Natural killer cell (primary cell): ENCODE data around the gene HSF2BP. TPM values are rescaled to one million over a fixed set of nuclear protein-coding genes. Genes with fewer than 3 reads are reported as not detected.

Experiments used
- ATAC-seq, 3 donors: fragments of 150-1000 bp in 2 of 3; fragments of 200-7000 bp in 1 of 3; cut with Tn5 transposase; 1 replicate in 1 of 3; 2 replicates in 2 of 3; pipeline ENCODE4 v1.10.0; 2021; ENCODE audit warnings: mild to moderate bottlenecking in 2 of 3, moderate library complexity in 2 of 3
- DNase-seq, 2 donors: peaks; one replicate each; pipeline versions ENCODE4 v3.0.0 to v3.0.0-alpha.2; 2013 to 2021; ENCODE audit warnings: mixed read lengths in 1 of 2
- H3K27ac ChIP-seq: one replicate; pipeline ENCODE4 v1.5.1; 2013; ENCODE audit warnings: mild to moderate bottlenecking, low read length
- H3K27me3 ChIP-seq: one replicate; pipeline ENCODE4 v1.6.1; 2013; ENCODE audit warnings: low read length; ENCODE audit not compliant: control insufficient read depth, insufficient read depth
- H3K36me3 ChIP-seq: one replicate; pipeline ENCODE4 v1.6.1; 2013; ENCODE audit warnings: low read length; ENCODE audit not compliant: control insufficient read depth, insufficient read depth
- H3K4me1 ChIP-seq: one replicate; pipeline ENCODE4 v1.6.1; 2013; ENCODE audit warnings: low read length; ENCODE audit not compliant: control insufficient read depth, insufficient read depth
- H3K4me3 ChIP-seq: one replicate; pipeline ENCODE4 v1.5.1; 2013; ENCODE audit warnings: low read length
- H3K9me3 ChIP-seq: one replicate; pipeline ENCODE4 v1.6.1; 2013; ENCODE audit warnings: low read length; ENCODE audit not compliant: control insufficient read depth, insufficient read depth
- H3K27ac Mint-ChIP-seq, 2 donors: one replicate each; pipeline ENCODE4 v1.8.0; 2022; ENCODE audit warnings: mild to moderate bottlenecking in 2 of 2, mixed read lengths in 2 of 2, moderate library complexity in 1 of 2
- H3K27me3 Mint-ChIP-seq, 2 donors: one replicate each; pipeline ENCODE4 v1.8.0; 2022; ENCODE audit warnings: low read depth in 2 of 2, mixed read lengths in 2 of 2
- H3K36me3 Mint-ChIP-seq: one replicate; pipeline ENCODE4 v1.8.0; 2022; ENCODE audit warnings: mixed read lengths
- H3K4me1 Mint-ChIP-seq, 2 donors: one replicate each; pipeline ENCODE4 v1.8.0; 2022; ENCODE audit warnings: mixed read lengths in 2 of 2
- H3K4me3 Mint-ChIP-seq: one replicate; pipeline ENCODE4 v1.8.0; 2022; ENCODE audit warnings: mild to moderate bottlenecking, moderate library complexity, mixed read lengths
- H3K9me3 Mint-ChIP-seq, 2 donors: one replicate each; pipeline ENCODE4 v1.8.0; 2022; ENCODE audit warnings: mixed read lengths in 2 of 2
- CTCF ChIP-seq: fragments of 200-600 bp; IDR thresholded peaks from one replicate; pipeline ENCODE4 v1.8.0; 2022; ENCODE audit warnings: antibody characterized with exemption
- WGBS: methylation state at CpG from one replicate; pipeline ENCODE4 v1.1.7; 2013; ENCODE audit warnings: missing lambda C conversion rate; ENCODE audit not compliant: insufficient coverage; 5-methylcytosine and 5-hydroxymethylcytosine counted together
- intact Hi-C: fragments of 100-400 bp; cut with micrococcal nuclease; formaldehyde crosslinking; loops from one replicate; pipeline ENCODE4 v1.14.2; 2022
- total RNA-seq, 4 donors: library from RNA; stranded (reverse); fragments of 120-200 nt in 1 of 4; gene quantifications; one replicate each; pipeline versions ENCODE4 v1.2.3 to v1.2.4, GENCODE V29; 2013 to 2022

HSF2BP gene
- total RNA-seq, 3 donors from 2014 or later (not counting 1 experiment from before 2014, with no cell fraction given) = 0.33 to 0.39 TPM; not detected in 1

DNA sequence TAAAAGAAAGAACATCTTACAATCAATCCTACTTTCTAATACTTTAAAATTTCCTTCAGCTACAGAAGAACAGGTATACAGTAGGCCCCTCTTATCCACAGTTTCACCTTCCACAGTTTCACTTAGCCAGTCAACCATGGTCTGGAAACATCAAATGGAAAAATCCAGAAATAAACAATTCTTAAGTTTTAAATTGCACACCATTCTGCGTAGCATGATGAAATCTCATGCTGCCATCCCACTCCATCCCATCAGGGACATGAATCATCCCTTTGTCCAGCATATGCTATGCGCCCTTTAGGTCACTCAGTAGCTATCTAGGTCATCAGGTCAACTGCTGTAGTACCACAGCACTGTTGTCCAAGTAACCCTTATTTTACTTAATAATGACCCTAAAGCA, 67.7 kb downstream of the HSF2BP start:
- no peaks in the 10 kb centered on the region for H3K9me3 Mint-ChIP-seq
- H3K36me3 ChIP-seq = no peaks in the 10 kb centered on the region
- peaks cover 16 to 42% of the 10 kb centered on the region in 2 donors for H3K27me3 Mint-ChIP-seq
- H3K36me3 Mint-ChIP-seq = no peaks in the 10 kb centered on the region
- no peaks in the 10 kb centered on the region for H3K27me3 ChIP-seq
- no peak overlapping the region for H3K4me3 Mint-ChIP-seq
- DNase-seq = no peak
- ATAC-seq = no peak
- no peaks in the 10 kb centered on the region for H3K9me3 ChIP-seq
- no peaks in the 10 kb centered on the region for H3K4me1 Mint-ChIP-seq
- intact Hi-C loops = no loop called here
- 97% methylated on average over 2 of the region's 2 CpGs for WGBS
- H3K27ac ChIP-seq = no peak overlapping the region
- H3K27ac Mint-ChIP-seq = no peak overlapping the region
- no peak overlapping the region for H3K4me3 ChIP-seq
- no peaks in the 10 kb centered on the region for H3K4me1 ChIP-seq
- no peak for TF ChIP-seq CTCF

DNA sequence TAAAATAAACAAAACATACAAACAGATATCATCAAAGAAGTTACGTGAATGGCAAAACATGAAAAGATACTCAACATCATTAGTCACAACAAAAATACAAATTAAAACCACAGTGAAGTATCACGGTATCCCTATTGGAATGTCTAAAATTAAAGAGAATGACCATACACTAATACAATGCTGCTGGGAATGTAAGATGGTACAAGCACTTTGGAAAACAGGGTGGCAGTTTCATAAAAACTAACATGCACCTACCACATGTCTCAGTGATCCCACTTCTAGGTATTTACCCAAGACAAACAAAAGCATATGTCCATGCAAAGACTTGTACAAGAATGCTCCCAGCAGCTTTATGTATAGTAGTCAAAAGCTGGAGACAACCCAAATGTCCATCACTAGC, 69.1 kb downstream of the HSF2BP start:
- Histone ChIP-seq H3K4me3 (no peak overlapping the region), H3K9me3 (no peaks in the 10 kb centered on the region), H3K4me1 (no peaks in the 10 kb centered on the region), H3K27me3 (no peaks in the 10 kb centered on the region), H3K36me3 (no peaks in the 10 kb centered on the region), H3K27ac (no peak overlapping the region)
- H3K4me3 Mint-ChIP-seq = no peak overlapping the region
- no peak overlapping the region for H3K27ac Mint-ChIP-seq
- peaks cover 15 to 35% of the 10 kb centered on the region in 2 donors for H3K27me3 Mint-ChIP-seq
- peaks cover 0 to 6% of the 10 kb centered on the region in 2 donors for H3K4me1 Mint-ChIP-seq
- no peaks in the 10 kb centered on the region for H3K9me3 Mint-ChIP-seq
- no CpG with 5 or more reads among the region's 2 CpGs for WGBS
- DNase-seq (no peak), ATAC-seq (no peak)
- no peak for TF ChIP-seq CTCF
- H3K36me3 Mint-ChIP-seq = no peaks in the 10 kb centered on the region
- intact Hi-C loops = no loop called here

GRCh38 chr21:43588957-43589356, 70.3 kb downstream of the HSF2BP start:
- WGBS = no CpG with 5 or more reads among the region's 1 CpG
- no peaks in the 10 kb centered on the region for H3K27me3 ChIP-seq
- peaks cover 0 to 6% of the 10 kb centered on the region in 2 donors for H3K4me1 Mint-ChIP-seq

More at GRCh38 chr21:43588957-43589356, 70.3 kb downstream of the HSF2BP start:
- no peaks in the 10 kb centered on the region for H3K36me3 ChIP-seq
- H3K9me3 Mint-ChIP-seq = no peaks in the 10 kb centered on the region
- DNase-seq (no peak), ATAC-seq (no peak)
- H3K4me3 ChIP-seq = no peak overlapping the region
- no peak overlapping the region for H3K27ac Mint-ChIP-seq
- intact Hi-C loops = no loop called here
- no peaks in the 10 kb centered on the region for H3K9me3 ChIP-seq
- no peak overlapping the region for H3K4me3 Mint-ChIP-seq
- TF ChIP-seq CTCF = no peak
- no peaks in the 10 kb centered on the region for H3K36me3 Mint-ChIP-seq
- H3K4me1 ChIP-seq = no peaks in the 10 kb centered on the region
- peaks cover 10 to 23% of the 10 kb centered on the region in 2 donors for H3K27me3 Mint-ChIP-seq
- H3K27ac ChIP-seq = no peak overlapping the region
